NCI-H748 treated with DMSO at 0.1 percent for 48 hours (cell line): ENCODE data around the gene BHMT2.

Source experiments
- DNase-seq: peaks from one replicate; lab custom pipeline; 2025; lab: John Stamatoyannopoulos, UW

Gene BHMT2, protein sequence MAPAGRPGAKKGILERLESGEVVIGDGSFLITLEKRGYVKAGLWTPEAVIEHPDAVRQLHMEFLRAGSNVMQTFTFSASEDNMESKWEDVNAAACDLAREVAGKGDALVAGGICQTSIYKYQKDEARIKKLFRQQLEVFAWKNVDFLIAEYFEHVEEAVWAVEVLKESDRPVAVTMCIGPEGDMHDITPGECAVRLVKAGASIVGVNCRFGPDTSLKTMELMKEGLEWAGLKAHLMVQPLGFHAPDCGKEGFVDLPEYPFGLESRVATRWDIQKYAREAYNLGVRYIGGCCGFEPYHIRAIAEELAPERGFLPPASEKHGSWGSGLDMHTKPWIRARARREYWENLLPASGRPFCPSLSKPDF

DNA sequence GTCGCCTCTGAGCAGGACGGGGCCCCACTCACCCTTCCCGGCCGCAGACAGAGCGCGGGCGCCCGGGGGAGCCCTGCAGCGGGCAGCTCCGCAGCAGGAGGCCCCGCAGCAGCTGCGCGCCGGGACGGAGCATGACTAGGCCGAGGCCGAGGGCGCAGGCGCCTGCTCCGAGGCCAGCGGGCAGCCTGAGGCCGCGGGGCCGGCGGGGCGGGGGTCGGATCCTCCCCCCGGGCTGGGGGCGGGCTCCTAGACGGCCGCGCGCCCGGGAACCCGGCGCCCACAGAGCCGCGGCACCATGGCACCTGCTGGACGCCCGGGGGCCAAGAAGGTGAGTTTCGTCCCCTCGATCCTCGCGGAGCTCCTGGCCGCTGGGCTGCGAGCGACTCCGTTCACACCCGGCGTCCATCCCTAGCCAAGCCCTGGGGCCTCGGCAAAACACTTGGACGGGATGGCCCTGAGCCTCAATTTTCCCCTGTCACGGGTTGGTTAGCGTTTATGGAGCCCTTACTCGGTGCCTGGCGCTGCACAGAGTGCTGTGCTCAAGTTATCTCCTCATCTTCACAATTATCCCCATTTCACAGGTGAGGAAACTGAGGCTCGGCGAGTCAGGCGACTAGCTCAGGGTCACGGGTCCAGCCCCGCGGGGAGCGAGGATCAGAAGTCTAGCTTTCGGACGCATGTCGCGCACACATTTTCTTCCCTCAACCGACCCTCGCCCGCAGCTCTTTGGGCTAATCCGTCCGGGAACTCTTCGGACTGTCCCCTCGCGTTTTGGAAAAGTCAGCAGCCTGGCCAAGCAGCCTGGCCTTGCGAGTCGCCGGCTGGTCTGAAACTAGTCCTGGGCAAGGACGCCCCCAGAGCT lies at the start of gene BHMT2, which contains the start of gene DMGDH:
BHMT2 (plus strand) TSS at position 280 of the 862 bp plus-strand sequence; CDS start at position 296, 16 bp downstream.
DMGDH (minus strand) TSS at position 187 of the 862 bp plus-strand sequence; CDS start at position 133, 54 bp downstream.
- no peak for DNase-seq

DNA sequence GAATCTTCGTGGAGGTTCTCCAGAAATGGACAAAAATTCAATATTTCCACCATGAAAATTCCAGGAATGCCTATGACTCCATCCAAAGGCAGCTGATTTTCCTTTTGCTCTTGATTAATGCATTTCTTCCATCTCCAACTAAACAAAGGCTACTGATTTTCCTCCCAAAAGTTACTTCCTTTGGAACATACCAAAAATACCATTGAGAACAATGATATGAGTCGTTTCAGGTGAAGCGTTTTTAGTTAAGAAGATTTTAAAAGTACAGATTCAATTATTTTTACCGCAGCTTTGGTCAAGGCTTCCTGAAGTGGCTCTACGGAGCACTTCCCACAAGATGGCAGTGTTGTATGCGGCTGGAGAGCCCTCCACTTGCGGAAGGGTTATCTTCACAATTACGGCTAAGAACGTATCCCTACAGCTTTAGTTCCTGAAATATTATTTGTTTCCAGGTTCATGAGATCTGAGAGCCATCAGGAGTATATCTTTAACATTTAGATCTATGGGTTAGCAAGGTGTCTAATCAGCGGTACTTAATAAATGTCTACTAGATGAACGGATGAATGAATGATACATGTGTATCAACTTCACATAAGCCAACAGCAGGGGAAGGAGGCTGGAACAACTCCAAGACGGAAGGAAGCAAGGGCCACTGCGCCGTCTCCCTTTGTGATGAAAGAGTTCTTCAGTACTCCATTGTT lies 48.6 kb upstream of the BHMT2 start:
- DNase-seq: peak; percentile 34

DNA sequence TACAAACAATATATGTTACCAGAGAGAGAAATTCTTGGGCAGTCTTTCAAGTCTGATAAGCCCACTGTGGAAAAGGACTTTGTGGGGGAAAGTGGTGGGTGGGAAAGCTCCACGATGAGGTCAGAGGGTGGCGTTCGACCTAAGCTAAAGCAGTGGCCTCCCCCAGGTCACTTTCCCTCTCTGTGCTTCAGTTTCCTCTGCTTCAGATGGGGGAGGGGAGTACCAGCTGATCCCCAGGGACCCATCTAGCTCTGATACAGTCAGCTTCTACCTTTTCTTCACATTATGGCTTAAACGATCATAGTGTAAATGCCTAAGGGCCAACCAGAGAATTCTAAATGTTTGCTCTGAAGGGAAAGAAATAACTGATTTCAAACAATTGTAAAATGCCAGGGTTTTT lies 47.8 kb upstream of the BHMT2 start:
- no peak for DNase-seq

DNA sequence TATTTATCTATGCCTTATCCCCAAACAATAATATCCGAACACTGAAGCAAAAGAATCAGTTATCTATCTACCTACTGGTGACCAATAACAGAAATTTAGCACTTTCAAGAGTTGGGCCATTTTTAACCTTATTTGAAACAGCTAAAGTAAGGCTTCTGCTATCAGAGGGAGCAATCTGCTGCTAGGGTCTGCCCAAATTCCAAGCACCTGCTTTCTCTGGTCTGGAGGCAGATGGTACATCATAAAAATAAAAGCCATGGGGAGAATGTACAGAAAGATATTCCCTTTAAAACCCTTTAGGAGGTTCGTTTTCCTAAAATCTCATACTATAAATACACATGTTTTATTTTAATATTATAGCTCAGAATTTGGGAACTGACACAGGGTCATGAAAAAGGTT lies 46.8 kb upstream of the BHMT2 start:
- no peak for DNase-seq

DNA sequence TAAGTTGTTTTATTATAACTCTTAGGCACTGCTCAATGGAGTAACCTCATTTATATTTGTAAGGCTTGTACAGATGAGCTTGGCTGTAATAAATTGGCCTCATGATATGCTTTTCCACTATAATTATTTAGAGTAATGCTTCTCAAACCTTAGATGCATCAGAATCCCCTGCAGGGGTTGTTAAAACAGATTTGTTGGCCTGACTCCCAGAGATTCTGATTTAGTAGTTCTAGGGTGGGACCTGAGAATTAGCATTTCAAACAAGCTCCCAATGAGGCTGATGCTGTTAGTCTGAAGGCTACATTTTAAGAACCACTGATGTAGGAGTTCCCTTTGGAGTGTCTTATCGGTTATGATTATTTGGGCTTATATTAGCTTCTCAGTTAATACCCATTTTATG lies 46.2 kb upstream of the BHMT2 start:
- no peak for DNase-seq

DNA sequence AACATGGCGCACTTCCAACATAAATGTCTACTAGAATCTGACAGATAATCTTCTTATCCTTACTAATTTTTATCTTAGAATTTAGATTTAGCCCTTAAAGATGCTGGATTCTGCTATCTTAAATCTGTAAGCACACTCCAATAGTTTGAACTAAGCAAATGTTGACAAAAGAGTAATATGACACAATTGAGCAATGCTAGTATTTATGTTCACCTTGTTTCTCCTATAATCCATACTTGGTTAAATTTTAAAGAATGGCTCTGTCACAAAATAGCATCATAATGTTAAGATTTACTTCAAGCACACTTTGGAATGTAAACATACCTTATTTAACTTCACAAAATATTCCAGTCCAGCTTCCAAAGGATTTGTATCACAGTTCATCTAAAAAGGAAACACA lies 45.6 kb upstream of the BHMT2 start:
- DNase-seq: no peak

DNA sequence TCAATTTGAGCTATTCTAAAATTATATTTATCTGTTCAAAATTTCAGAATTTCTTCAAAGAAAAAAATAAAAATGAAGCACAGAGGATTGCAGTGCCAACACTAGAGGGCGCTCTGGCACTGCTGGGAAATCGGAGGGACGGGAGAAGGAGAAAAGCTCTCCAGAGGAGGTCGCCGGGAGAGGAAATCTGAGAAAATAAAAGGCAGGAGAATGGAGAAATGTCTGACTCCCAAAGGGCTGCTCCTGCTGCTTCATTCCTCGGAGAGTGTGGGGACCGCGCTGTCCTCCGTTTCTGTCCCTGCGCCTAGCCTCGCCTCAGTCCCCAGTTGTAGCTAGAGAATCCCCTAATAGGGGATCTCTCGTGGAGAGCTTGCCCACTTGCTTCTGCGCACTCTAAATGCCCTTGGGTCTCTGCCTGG lies 44.5 kb upstream of the BHMT2 start:
- DNase-seq: peak; percentile 72

DNA sequence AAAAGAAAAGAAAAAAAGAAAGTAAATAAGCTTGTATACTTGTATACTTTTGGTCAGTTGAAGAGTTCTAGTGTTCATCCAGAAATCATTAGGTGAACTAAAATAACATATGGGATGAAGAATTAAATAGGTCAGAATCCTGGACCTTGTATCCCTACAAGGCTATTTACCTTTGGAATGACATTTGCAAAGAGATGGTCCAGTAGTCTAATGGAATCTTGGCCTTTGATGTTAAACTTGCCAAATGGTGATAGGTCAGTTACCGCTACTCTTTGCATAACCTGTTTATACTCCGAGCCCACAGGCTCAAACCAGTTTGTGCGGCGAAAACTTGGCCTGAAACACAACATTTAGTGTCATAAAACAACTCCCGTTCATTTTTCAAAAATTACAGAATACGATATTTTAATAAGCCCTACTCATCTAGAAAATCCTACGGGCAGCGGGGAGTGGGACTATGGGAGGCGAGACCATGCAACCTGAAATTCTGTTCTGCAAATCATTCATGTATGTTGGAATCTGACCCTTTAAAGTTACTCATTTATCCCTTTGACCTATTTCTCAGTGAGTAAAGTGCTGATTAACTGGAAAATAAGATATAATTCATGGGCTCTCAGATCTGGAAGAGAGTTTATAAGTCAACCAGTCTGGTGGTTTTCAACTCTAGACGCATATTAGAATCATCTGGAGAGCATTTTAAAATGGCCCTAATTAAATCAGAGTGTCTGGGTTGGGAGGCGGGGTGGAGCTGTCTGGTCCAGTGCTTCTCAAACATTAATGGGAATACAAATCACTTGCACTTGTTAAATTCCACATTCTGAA lies 38.7 kb upstream of the BHMT2 start:
- no peak for DNase-seq

DNA sequence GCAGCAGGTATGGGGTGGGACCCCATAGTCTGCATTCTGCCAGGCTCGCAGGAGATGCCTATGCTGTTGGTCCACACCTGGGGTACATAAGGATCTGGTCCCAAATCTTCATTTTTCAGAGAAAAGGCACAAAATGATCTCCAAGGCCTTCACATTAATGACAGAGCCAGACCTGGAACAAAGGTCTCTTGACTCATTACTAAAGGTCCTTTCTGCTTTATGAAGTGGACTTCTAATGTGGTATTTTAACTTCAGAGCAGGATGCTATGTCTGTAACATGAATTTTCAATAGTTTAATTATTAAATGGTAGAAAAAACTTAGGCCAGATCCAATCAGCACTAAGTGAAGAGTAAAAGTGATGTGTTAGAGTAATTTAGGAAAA lies 38.1 kb upstream of the BHMT2 start:
- no peak for DNase-seq

DNA sequence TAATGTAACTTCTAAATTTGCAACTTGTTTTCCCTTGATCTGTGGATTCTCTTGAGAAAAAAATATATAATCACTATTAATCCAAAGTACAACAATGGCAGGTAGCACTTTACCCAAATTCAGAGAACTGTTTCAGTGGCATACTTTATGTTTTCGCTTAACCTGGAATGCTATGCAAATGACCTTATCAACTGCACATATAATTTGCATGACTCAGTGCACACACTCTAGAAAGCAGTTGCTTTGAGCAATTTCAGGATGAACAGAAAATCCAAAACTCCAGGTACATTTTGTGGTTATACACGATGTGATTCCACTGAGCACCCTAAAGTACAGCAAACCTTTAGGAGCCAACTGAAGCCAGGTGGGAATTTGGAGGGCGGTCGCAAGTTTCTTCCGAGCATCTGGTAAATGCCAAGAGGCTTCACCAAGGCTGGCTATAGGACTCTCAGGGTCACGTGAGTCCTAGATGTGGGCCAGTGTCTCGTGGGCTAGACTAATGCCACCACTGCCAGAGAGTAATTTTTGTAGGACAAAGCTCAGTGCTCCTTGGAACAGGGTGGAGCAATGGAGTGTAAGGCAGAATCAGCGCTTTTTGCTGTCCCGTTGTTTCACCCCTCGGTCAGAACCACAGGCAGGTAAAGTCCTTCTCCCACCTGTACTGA lies 37.4 kb upstream of the BHMT2 start:
- no peak for DNase-seq

DNA sequence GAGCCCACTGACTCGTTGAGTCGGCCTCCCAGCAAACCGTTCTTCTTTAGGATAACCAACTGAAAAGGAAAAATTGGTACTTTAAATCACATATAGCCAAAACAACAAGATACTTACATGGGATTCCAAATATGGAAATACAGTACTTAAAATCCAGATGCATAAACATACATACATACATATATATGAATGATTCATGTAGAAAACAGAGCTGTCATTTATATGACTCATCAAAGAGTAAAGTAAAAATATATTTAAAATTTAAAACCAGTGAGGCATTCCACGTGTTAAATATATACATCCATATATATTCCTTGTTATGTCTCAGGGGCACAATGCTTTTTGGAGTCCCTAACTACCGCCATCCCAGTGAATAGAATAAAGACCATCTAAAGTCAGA lies 36.8 kb upstream of the BHMT2 start:
- DNase-seq: no peak

DNA sequence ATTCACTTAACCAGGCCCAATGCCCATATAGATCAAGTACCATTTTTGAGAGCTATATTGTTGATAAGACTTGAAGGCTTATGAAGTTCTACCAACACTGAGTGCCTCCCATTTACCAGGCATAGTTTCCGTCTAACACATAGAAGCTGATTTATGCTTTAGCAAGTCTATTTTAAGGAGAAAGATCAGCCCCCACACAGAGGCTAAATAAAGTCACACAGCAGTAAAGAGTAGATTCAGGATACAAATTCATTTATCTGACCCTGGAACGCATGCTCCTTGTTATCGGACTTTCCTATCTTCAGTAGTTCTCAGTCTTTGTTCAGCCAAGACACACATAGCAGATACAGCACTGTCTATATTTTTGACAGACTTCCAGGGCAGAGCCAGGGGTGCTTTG lies 34.3 kb upstream of the BHMT2 start:
- no peak for DNase-seq

DNA sequence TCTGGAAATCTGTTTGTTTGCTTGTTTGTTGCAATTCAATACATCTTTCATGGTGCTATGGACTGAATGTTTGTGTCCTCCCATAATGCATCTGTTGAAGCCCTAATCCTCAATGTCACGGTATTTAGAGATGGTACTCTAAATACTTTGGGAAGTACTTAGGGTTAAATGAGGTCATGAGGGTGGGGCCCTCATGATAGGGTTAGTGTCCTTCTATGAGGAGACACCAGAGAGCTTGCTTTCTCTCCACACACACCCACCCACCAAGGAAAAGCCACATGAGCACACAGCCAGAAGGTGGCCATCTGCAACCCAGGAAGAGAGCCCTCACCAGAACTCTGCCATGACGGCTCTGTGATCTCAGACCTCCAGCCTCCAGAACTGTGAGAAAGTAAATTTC lies 32.8 kb upstream of the BHMT2 start:
- DNase-seq: no peak

DNA sequence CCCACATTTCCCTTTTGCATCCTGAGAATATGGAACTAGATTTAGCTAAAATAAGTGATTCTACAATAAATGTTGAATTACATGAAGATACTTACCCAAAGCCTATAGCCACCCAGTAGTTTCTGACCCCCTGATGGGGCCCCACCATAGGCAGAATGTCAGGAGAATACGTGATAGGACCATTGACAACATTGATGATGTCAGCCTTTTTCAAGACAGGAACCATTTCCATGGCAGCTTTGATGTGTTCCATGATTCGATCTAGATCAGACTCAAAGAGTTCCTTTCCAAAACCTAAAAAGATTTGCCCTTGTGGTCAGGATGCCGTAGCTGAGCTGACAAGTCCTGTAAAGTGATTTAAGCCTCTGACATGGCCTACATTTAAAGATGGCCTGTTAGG lies 27.4 kb upstream of the BHMT2 start:
- DNase-seq: no peak

DNA sequence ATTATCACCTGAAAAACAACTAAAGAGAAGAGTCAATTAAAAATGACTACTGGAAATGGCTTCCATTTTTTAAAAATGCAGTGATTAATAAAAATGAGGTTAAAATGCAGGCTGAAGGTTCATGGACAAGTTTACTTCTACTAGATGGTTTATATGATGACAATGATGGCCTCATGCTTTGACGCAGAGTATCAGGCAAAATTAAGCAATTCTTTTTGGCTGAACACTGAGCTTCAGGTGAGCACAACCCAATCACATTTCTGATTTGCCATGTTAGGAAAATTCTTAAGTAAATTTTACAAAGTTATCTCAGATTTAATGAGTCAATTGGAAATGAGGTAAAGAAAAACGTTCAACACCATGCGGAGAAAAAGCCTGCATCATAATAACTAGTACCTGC lies 22.4 kb upstream of the BHMT2 start:
- DNase-seq: no peak

DNA sequence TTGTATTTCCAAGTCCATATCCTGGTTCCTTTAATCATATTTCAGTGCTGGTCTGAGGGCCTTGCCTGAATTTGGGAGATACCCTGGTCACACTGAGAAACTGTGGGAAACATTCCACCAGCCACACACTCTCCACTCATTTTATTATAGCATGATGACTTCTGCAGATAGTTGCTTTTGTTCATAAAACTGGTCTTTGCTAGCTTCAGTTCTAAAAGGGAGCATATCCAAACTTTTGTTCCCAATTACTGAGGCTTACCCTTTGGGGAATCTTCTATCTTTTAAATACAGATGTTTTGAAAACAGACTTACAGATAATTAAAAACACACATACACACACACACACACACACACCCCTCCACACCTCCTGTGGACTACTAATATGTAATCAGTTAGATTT lies 21.1 kb upstream of the BHMT2 start:
- no peak for DNase-seq

DNA sequence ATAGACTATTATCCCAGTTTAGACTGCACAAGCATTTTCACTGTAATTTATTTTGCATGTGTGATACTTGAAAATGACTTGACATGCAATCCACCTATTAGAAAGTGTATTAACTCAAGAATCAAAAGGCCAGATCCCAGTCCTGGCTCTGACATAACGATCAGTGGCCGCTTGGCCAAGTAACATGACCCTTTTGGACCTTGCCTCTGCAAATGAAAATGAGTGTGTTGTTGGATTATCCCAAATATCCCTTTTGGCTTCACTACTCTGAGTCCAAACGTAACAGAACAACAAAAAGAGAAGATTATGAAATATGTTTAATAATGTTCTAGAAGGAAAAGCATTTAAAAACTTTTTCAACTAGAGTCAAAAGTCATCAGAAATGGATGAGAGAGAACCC lies 19.1 kb upstream of the BHMT2 start:
- DNase-seq: no peak

DNA sequence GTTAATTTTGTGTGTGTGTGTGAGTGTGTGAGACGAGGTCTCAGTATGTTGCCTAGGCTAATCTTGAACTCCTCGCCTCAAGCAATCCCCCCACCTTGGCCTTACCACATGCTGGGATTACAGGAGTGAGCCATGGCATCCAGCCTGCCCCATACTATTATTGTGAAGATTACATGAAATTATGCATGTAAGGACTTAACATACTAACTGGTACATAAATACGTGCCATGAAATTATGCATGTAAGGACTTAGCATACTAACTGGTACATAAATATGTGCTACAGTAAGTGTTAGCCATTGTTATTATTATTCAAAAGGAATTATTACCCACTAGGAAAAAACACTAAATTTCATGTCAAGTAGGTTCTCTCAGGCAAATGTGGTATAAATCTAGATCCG lies 16.2 kb upstream of the BHMT2 start:
- DNase-seq: no peak

DNA sequence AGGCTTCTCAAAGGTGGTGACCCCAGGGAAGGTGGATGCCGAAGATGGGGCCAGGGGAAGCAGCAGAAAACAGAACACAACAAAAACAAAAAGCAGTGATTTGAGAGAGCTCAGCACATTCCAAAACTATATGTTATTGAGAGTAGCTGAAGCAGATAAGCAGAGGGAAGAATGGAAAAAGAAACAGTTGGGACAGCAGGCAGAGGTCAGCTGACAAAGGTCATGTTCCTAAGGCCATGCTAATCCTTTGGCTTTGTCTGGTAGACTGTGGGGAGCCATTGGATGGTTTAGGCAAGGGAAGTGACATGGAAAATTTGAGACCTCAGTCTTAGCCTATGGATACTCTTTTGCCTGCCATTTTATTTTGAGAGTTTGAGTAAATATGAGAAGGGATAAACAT lies 14.6 kb upstream of the BHMT2 start:
- no peak for DNase-seq

DNA sequence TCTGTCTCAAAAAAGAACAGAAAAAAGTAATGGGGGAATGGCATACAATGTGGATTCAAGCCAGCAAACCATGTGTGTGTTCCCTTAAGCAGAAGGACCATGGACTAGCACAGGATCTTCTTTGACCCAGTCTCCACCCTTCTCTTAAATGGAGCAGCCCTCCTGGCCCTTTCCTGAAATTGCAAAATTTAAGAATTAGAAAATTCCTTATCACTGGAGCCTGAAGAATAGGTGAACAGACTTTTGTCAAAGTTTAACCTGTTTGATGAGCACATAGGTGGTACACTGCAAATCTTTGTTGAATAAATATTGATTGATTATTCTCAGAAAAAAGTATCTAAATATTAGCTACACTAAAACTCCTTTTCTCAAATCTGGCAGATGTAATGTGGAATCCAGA lies 12.7 kb upstream of the BHMT2 start:
- DNase-seq: no peak

DNA sequence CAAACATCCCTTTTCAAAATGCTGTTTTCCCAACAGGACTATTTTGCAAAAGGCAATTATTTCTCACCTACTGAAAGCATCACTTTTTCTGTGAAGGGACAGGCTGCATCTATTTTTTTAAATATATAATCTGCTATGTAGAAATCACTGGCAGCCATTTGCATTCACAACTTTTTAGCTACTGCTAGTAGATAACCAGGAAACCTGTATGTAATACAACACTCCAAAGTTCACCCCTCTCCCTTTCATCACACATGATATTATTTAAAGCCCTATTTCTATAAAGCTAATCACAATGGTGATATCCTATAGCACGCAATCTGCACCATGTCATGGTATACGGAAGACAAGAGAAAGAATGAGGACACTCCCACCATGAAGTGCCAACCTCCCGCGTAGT lies 9.9 kb upstream of the BHMT2 start:
- DNase-seq: no peak
